H1 (cell line): ENCODE measurements around the gene CACNA2D3. TPM values are rescaled to one million over a fixed set of nuclear protein-coding genes. Genes with fewer than 3 reads are reported as not detected.

Experiments used
- CTCF ChIA-PET: fragments of 300-600 bp; sonication (Branson Sonifier 250); formaldehyde crosslinking; loops from one replicate; lab custom pipeline; 2021; ENCODE audit not compliant: partially characterized antibody; lab: Charles Lee
- POLR2A ChIA-PET: fragments of 300-600 bp; sonication (Branson Sonifier 250); formaldehyde crosslinking; loops from one replicate; lab custom pipeline; 2021; ENCODE audit warnings: inconsistent platforms; ENCODE audit not compliant: partially characterized antibody; lab: Charles Lee
- DNase-seq, 2 experiments: peaks; one replicate each; pipeline versions ENCODE4 v3.0.0 to v3.0.0-alpha.2; 2010 to 2022; ENCODE audit warnings: low spot score in 2 of 2, low read depth in 1 of 2, mixed read lengths in 1 of 2
- FAIRE-seq: peaks from 2 replicates; lab custom pipeline; 2011; peaks lifted over from hg19 to GRCh38; lab: Jason Lieb, UNC
- H2AFZ ChIP-seq: 2 replicates; pipeline ENCODE4 v1.8.1; 2012; ENCODE audit warnings: low read length, inconsistent platforms
- H2AK5ac ChIP-seq: 2 replicates; pipeline ENCODE4 v1.6.1; 2013; ENCODE audit warnings: low read depth, low read length
- H2BK120ac ChIP-seq: replicated peaks from 2 replicates; pipeline ENCODE3; 2013; ENCODE audit warnings: low read depth, low read length, inconsistent platforms
- H2BK12ac ChIP-seq: 2 replicates; pipeline ENCODE4 v1.6.1; 2013; ENCODE audit warnings: low read depth, low read length
- H2BK15ac ChIP-seq: 2 replicates; pipeline ENCODE4 v1.6.1; 2013; ENCODE audit warnings: low read length
- H2BK20ac ChIP-seq: 2 replicates; pipeline ENCODE4 v1.6.1; 2013; ENCODE audit warnings: low read length
- H2BK5ac ChIP-seq: 2 replicates; pipeline ENCODE4 v1.6.1; 2013; ENCODE audit warnings: low read depth, low read length
- H3K14ac ChIP-seq: 2 replicates; pipeline ENCODE4 v1.6.1; 2013; ENCODE audit warnings: inconsistent platforms; ENCODE audit not compliant: insufficient read length
- H3K18ac ChIP-seq: 2 replicates; pipeline ENCODE4 v1.6.1; 2013; ENCODE audit warnings: low read length; ENCODE audit errors: extremely low read depth
- H3K23ac ChIP-seq: 2 replicates; pipeline ENCODE4 v1.6.1; 2013; ENCODE audit warnings: inconsistent platforms; ENCODE audit not compliant: insufficient read length
- H3K23me2 ChIP-seq: 2 replicates; pipeline ENCODE4 v1.6.1; 2013; ENCODE audit warnings: low read depth, low read length
- H3K27ac ChIP-seq: 2 replicates; pipeline ENCODE4 v1.6.1; 2011; ENCODE audit warnings: low read depth, low read length, inconsistent platforms
- H3K27me3 ChIP-seq, 4 experiments: replicated peaks in 1 of 4; 1 replicate in 1 of 4; 2 replicates in 3 of 4; pipeline versions ENCODE4 v1.6.1 to v1.8.1; 2011 to 2013; ENCODE audit warnings: low read length in 3 of 4, mild to moderate bottlenecking in 3 of 4, inconsistent platforms in 2 of 4, mixed read lengths in 2 of 4, moderate library complexity in 1 of 4; ENCODE audit not compliant: control insufficient read depth in 3 of 4, insufficient read depth in 3 of 4; ENCODE audit errors: extremely low read depth in 1 of 4
- H3K36me3 ChIP-seq, 4 experiments: 2 replicates each; pipeline versions ENCODE4 v1.6.1 to v1.8.1; 2011 to 2013; ENCODE audit warnings: mild to moderate bottlenecking in 4 of 4, low read length in 3 of 4, moderate library complexity in 2 of 4, control low read depth in 1 of 4, inconsistent platforms in 1 of 4; ENCODE audit not compliant: insufficient read depth in 4 of 4, control insufficient read depth in 2 of 4
- H3K4ac ChIP-seq: replicated peaks from 2 replicates; pipeline ENCODE3; 2013; ENCODE audit warnings: low read length, low read depth, mixed read lengths, inconsistent platforms; ENCODE audit not compliant: insufficient read length
- H3K4me1 ChIP-seq, 4 experiments: replicated peaks in 1 of 4; 1 replicate in 1 of 4; 2 replicates in 3 of 4; pipeline versions ENCODE4 v1.6.1 to v1.8.1; 2011 to 2013; ENCODE audit warnings: low read length in 3 of 4, inconsistent platforms in 2 of 4, mixed read lengths in 1 of 4; ENCODE audit not compliant: insufficient read depth in 4 of 4, control insufficient read depth in 3 of 4
- H3K4me2 ChIP-seq, 2 experiments: 2 replicates each; pipeline versions ENCODE4 v1.6.1 to v1.8.1; 2011 to 2013; ENCODE audit warnings: low read depth in 2 of 2, low read length in 2 of 2, control low read depth in 1 of 2, inconsistent platforms in 1 of 2, mild to moderate bottlenecking in 1 of 2; ENCODE audit not compliant: insufficient read depth in 1 of 2
- H3K4me3 ChIP-seq, 4 experiments: fragments of 200-600, 300-600 bp in 1 of 4; sonication (generic), shearing (Covaris generic), sonication (Bioruptor Twin) in 1 of 4; 2 replicates each; pipeline versions ENCODE4 v1.5.1 to v1.8.1; 2011 to 2016; ENCODE audit warnings: low read length in 4 of 4, low read depth in 3 of 4, control low read depth in 2 of 4, inconsistent platforms in 2 of 4, mild to moderate bottlenecking in 2 of 4, mixed read lengths in 1 of 4, moderate library complexity in 1 of 4; ENCODE audit not compliant: insufficient read depth in 2 of 4; ENCODE audit errors: extremely low read depth in 1 of 4
- H3K56ac ChIP-seq: replicated peaks from 2 replicates; pipeline ENCODE3; 2013; ENCODE audit warnings: low read depth, mild to moderate bottlenecking, mixed read lengths, low read length, inconsistent platforms; ENCODE audit not compliant: insufficient read length
- H3K79me1 ChIP-seq: 2 replicates; pipeline ENCODE4 v1.6.1; 2013; ENCODE audit warnings: low read depth, low read length, control low read depth
- H3K79me2 ChIP-seq, 2 experiments: 2 replicates each; pipeline versions ENCODE4 v1.6.1 to v1.8.1; 2012 to 2013; ENCODE audit warnings: low read length in 2 of 2, mild to moderate bottlenecking in 2 of 2, inconsistent platforms in 1 of 2; ENCODE audit not compliant: insufficient read depth in 2 of 2, control insufficient read depth in 1 of 2
- H3K9ac ChIP-seq, 4 experiments: replicated peaks in 1 of 4; 1 replicate in 1 of 4; 2 replicates in 3 of 4; pipeline versions ENCODE4 v1.6.1 to v1.8.1; 2011 to 2013; ENCODE audit warnings: low read depth in 3 of 4, low read length in 3 of 4, control low read depth in 2 of 4, mild to moderate bottlenecking in 2 of 4, moderate library complexity in 2 of 4, inconsistent platforms in 1 of 4; ENCODE audit errors: extremely low read depth in 1 of 4
- H3K9me3 ChIP-seq, 2 experiments: 2 replicates each; pipeline versions ENCODE4 v1.6.1 to v1.8.1; 2012 to 2013; ENCODE audit warnings: mild to moderate bottlenecking in 2 of 2, moderate library complexity in 2 of 2, control low read depth in 1 of 2, inconsistent platforms in 1 of 2, low read depth in 1 of 2, low read length in 1 of 2, mixed read lengths in 1 of 2; ENCODE audit not compliant: insufficient read depth in 2 of 2
- H4K20me1 ChIP-seq, 2 experiments: replicated peaks in 1 of 2; 2 replicates each; pipeline versions ENCODE3 to v1.8.1; 2011 to 2013; ENCODE audit warnings: inconsistent platforms in 2 of 2, low read length in 2 of 2, mild to moderate bottlenecking in 1 of 2; ENCODE audit not compliant: insufficient read depth in 2 of 2, control insufficient read depth in 1 of 2
- H4K5ac ChIP-seq: 2 replicates; pipeline ENCODE4 v1.6.1; 2013; ENCODE audit warnings: low read length, low read depth, mixed read lengths, inconsistent platforms; ENCODE audit not compliant: insufficient read length
- H4K8ac ChIP-seq: 2 replicates; pipeline ENCODE4 v1.8.0; 2013; ENCODE audit warnings: mild to moderate bottlenecking, moderate library complexity, low read length, inconsistent platforms; ENCODE audit not compliant: insufficient read depth; ENCODE audit errors: extremely low read depth
- H4K91ac ChIP-seq: replicated peaks from 2 replicates; pipeline ENCODE3; 2013; ENCODE audit warnings: low read length, mixed read lengths, inconsistent platforms; ENCODE audit not compliant: insufficient read length
- BRCA1 ChIP-seq: IDR thresholded peaks from 2 replicates; pipeline ENCODE4 v1.6.1; 2012; ENCODE audit warnings: low read depth, low read length, improper control_type of control experiment
- WGBS, 2 experiments: shearing (Covaris generic) in 1 of 2; methylation state at CpG; one replicate each; pipeline versions ENCODE4 v1.1.6 to v1.1.7; 2013 to 2015; ENCODE audit warnings: low lambda C conversion rate in 2 of 2, mixed read lengths in 2 of 2, inconsistent platforms in 1 of 2, low coverage in 1 of 2, missing lambda C conversion rate in 1 of 2; ENCODE audit not compliant: insufficient replicate concordance in 2 of 2, insufficient coverage in 1 of 2, insufficient read length in 1 of 2; ENCODE audit errors: extremely low coverage in 1 of 2, missing lambda C conversion rate in 1 of 2; 5-methylcytosine and 5-hydroxymethylcytosine counted together
- polyA plus RNA-seq, 7 experiments: library from polyadenylated mRNA; depleted of rRNA in 3 of 7; stranded (reverse) in 5 of 7; unstranded in 2 of 7; fragments of >200 nt in 5 of 7; fragments of 200-250 nt in 2 of 7; gene quantifications; 1 replicate in 5 of 7; 2 replicates in 1 of 7; 4 replicates in 1 of 7; pipeline versions ENCODE4 v1.2.1 to v1.2.3, GENCODE V29; 2011 to 2013; ENCODE audit warnings: missing spikeins in 2 of 7, mixed read lengths in 2 of 7
- total RNA-seq: library from RNA; stranded (reverse); fragmentation: NEBNext Ultra II Directional; extraction: Animal tissue kit (Norgen Biotek cat#: 25700); gene quantifications from 2 replicates; pipeline ENCODE4 v1.2.1, GENCODE V29; 2021

Gene CACNA2D3
- total and polyA plus RNA-seq, 2 of the 8 experiments (the other 6 are each of a cell fraction or from before 2014, with no cell fraction given), result 1.5 to 1.8 TPM

GRCh38 chr3:54871867-54872266 is 749.5 kb downstream of the CACNA2D3 start:
- Histone ChIP-seq H3K4me2 (no peak overlapping the region), H3K27me3 (no peaks in the 10 kb centered on the region), H3K27ac (no peak overlapping the region), H3K4me3 (no peak overlapping the region), H3K9me3 (no peaks in the 10 kb centered on the region), H3K36me3 (no peaks in the 10 kb centered on the region), H4K8ac (no peak overlapping the region; the same call in 1 of the 2 replicates), H2BK15ac (no peak overlapping the region), H3K79me2 (no peaks in the 10 kb centered on the region), H2BK120ac (no peak overlapping the region), H4K20me1 (peaks cover 0 to 3% of the 10 kb centered on the region in 2 experiments), H4K5ac (no peak overlapping the region), H4K91ac (no peak overlapping the region), H2BK5ac (no peak overlapping the region), H3K18ac (no peak overlapping the region), H2BK12ac (no peak overlapping the region), H3K14ac (no peak overlapping the region), H3K56ac (no peak overlapping the region), H3K79me1 (no peaks in the 10 kb centered on the region), H2AFZ (no peak overlapping the region), H3K4me1 (peaks cover 0 to 3% (median 0%) of the 10 kb centered on the region in 4 experiments; a peak in 4 of 7 replicates), H3K23me2 (peaks cover 2% of the 10 kb centered on the region; the same call in 1 of the 2 replicates), H3K23ac (no peak overlapping the region), H3K4ac (no peak overlapping the region), H2BK20ac (no peak overlapping the region), H3K9ac (no peak overlapping the region), H2AK5ac (no peak overlapping the region)
- CTCF ChIA-PET, result interaction anchor here (1.1 kb wide), 1 partner anchor 533 kb away, joined by 5 read pairs; no protein-coding TSS in a partner anchor
- FAIRE-seq (no peak), DNase-seq (no peak)
- POLR2A ChIA-PET, result no interaction called here
- TF ChIP-seq BRCA1, result no peak
- WGBS, 2 experiments, result 95% methylated on average over 4 of the region's 4 CpGs; no CpG with 5 or more reads in 1 of the 2 experiments
